NB4 (cell line): ENCODE data around the gene KDM6A.

Source experiments
- CTCF ChIP-seq: IDR thresholded peaks from one replicate; pipeline ENCODE4 v1.5.1; 2012; ENCODE audit warnings: low read depth, low read length
- POLR2A ChIP-seq: IDR thresholded peaks from 2 replicates; pipeline ENCODE4 v1.6.1; 2011; ENCODE audit warnings: mild to moderate bottlenecking; ENCODE audit not compliant: insufficient read length; ENCODE audit errors: extremely low read depth

DNA sequence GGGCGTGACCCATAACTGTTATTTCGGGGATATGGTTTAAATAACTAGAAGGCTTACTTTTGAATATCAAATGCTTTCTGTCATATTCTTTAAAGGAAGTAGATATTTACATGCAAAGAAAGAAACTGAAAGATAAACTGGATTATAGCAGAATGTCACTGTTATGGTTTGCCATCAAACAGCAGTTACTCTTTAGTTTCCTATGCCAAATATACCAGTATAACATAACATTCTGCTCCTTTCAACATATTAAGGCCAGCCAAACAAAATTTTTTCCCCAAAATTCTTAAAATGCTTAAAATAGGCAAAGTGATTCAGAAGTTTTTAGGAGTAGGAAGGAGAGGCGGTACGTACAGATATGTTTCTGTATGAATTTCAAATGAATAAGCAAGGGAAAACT is 27.0 kb downstream of the KDM6A start:
- TF ChIP-seq CTCF (no peak), POLR2A (no peak)
